ENCODE measurements around the gene UMOD. TPM values are rescaled to one million over a fixed set of nuclear protein-coding genes. Genes with fewer than 3 reads are reported as not detected.

Gene UMOD
- total and polyA plus RNA-seq, 4 donors, result not detected

Other genes starting within 250 kb of the UMOD start
- under 1 TPM; 0.09 to 0.25 TPM for gene GP2, start 25.2 kb downstream of the UMOD start, total RNA-seq
- gene GP2, start 25.2 kb downstream of the UMOD start, polyA plus RNA-seq, result under 1 TPM; 0.29 to 0.31 TPM
- gene PDILT, start 52.0 kb upstream of the UMOD start, total RNA-seq, result not detected
- gene PDILT, start 52.0 kb upstream of the UMOD start, polyA plus RNA-seq, result not detected
- 100 to 1,000 TPM in 1 of 2 donors, 1 to 10 TPM in 1; 4.2 to 198 TPM for gene ACSM5, start 56.8 kb upstream of the UMOD start, total RNA-seq
- 100 to 1,000 TPM; 114 to 240 TPM for gene ACSM5, start 56.8 kb upstream of the UMOD start, polyA plus RNA-seq
- 1,000 to 10,000 TPM in 1 of 2 donors, 10 to 100 TPM in 1; 30.1 to 1,049 TPM for gene ACSM2A, start 98.8 kb upstream of the UMOD start, total RNA-seq
- gene ACSM2A, start 98.8 kb upstream of the UMOD start, polyA plus RNA-seq, result 100 to 1,000 TPM; 177 to 607 TPM
- 100 to 1,000 TPM in 1 of 2 donors, 10 to 100 TPM in 1; 46.0 to 852 TPM for gene ACSM2B, start 223.7 kb upstream of the UMOD start, total RNA-seq
- 100 to 1,000 TPM; 273 to 728 TPM for gene ACSM2B, start 223.7 kb upstream of the UMOD start, polyA plus RNA-seq

Measured in liver (tissue), 4 donors.